Measurements from ENCODE around the gene CD83. TPM values are rescaled to one million over a fixed set of nuclear protein-coding genes. Genes with fewer than 3 reads are reported as not detected.
A peak's percentile ranks its signal among the peaks of the same experiment; 100 is the strongest.

The CD83 gene
- total RNA-seq, 1 experiment from 2014 or later: 15.2 TPM

- no peak for DNase-seq
- CTCF ChIA-PET: interaction anchor here (1.9 kb wide), 1 partner anchor 17 kb away, joined by 5 read pairs; no protein-coding TSS in a partner anchor
- H2AFZ ChIP-seq (ENCODE audit: low read length): no peak overlapping the region
- H3K4me1 ChIP-seq (ENCODE audit: insufficient read depth, low read length): no peaks in the 10 kb centered on the region
- H3K4me2 ChIP-seq (ENCODE audit: low read length): no peak overlapping the region
- intact Hi-C loops (cut with micrococcal nuclease): no loop called here
- H3K27me3 ChIP-seq (ENCODE audit: low read length): no peaks in the 10 kb centered on the region
- no peaks in the 10 kb centered on the region for H3K36me3 ChIP-seq (ENCODE audit: low read depth, low read length)
- H3K27ac ChIP-seq (ENCODE audit: low read length): no peak overlapping the region
- H3F3A ChIP-seq (ENCODE audit: low read length, unreplicated experiment): no peaks in the 10 kb centered on the region
- ATAC-seq: no peak
- H3K9me3 ChIP-seq (ENCODE audit: low read length): no peaks in the 10 kb centered on the region
- H4K20me1 ChIP-seq (ENCODE audit: low read length): no peaks in the 10 kb centered on the region
- no TSS peak for BruUV-seq (replicated peaks)
- no peak for TF ChIP-seq EZH2 (IDR thresholded peaks at IDR 0.05; ENCODE audit: low read length, unreplicated experiment)
- TF ChIP-seq CTCF (conservative IDR thresholded peaks at IDR 0.05; ENCODE audit: low read depth, low read length): no peak
- no peak for TF ChIP-seq EZH2phosphoT487 (IDR thresholded peaks at IDR 0.05; ENCODE audit: borderline replicate concordance, low read length)
- H3K9me2 ChIP-seq (replicated peaks; ENCODE audit: low read length): no peaks in the 10 kb centered on the region
- no peak overlapping the region for H3K4me3 ChIP-seq (ENCODE audit: low read length)
- POLR2A ChIA-PET (ENCODE audit: unreplicated experiment): interaction anchor here (0.6 to 0.7 kb wide), 2 partner anchors 332 to 567 kb away, joined by 3 to 5 read pairs; no protein-coding TSS in a partner anchor
- H3K79me2 ChIP-seq (ENCODE audit: low read length): no peaks in the 10 kb centered on the region
- no peak overlapping the region for H3K9ac ChIP-seq (ENCODE audit: low read length)
These were observed 29.0 kb downstream of the CD83 start for GRCh38 chr6:14146506-14147096.

GRCh38 chr6:14147891-14148290 is 30.3 kb downstream of the CD83 start:
- H3K9me3 ChIP-seq (ENCODE audit: low read length): no peaks in the 10 kb centered on the region
- no peaks in the 10 kb centered on the region for H3F3A ChIP-seq (ENCODE audit: low read length, unreplicated experiment)
- no peaks in the 10 kb centered on the region for H3K79me2 ChIP-seq (ENCODE audit: low read length)
- peak; percentile 31 for DNase-seq
- H2AFZ ChIP-seq (ENCODE audit: low read length): no peak overlapping the region
- ATAC-seq: no peak
- no peak overlapping the region for H3K4me3 ChIP-seq (ENCODE audit: low read length)
- no peaks in the 10 kb centered on the region for H3K27me3 ChIP-seq (ENCODE audit: low read length)
- ChIA-PET POLR2A (ENCODE audit: unreplicated experiment) (no interaction called here), CTCF (no interaction called here)
- H3K4me2 ChIP-seq (ENCODE audit: low read length): no peak overlapping the region
- H3K9ac ChIP-seq (ENCODE audit: low read length): no peak overlapping the region
- H3K4me1 ChIP-seq (ENCODE audit: insufficient read depth, low read length): no peaks in the 10 kb centered on the region
- no peak overlapping the region for H3K27ac ChIP-seq (ENCODE audit: low read length)
- intact Hi-C loops (cut with micrococcal nuclease): no loop called here
- no peaks in the 10 kb centered on the region for H3K36me3 ChIP-seq (ENCODE audit: low read depth, low read length)
- TF ChIP-seq EZH2phosphoT487 (IDR thresholded peaks at IDR 0.05; ENCODE audit: borderline replicate concordance, low read length): no peak
- TF ChIP-seq CTCF (conservative IDR thresholded peaks at IDR 0.05; ENCODE audit: low read depth, low read length): no peak
- no peak for TF ChIP-seq EZH2 (IDR thresholded peaks at IDR 0.05; ENCODE audit: low read length, unreplicated experiment)
- H3K9me2 ChIP-seq (replicated peaks; ENCODE audit: low read length): no peaks in the 10 kb centered on the region
- H4K20me1 ChIP-seq (ENCODE audit: low read length): no peaks in the 10 kb centered on the region
- BruUV-seq (replicated peaks): no TSS peak

GRCh38 chr6:14148471-14148870 is 30.9 kb downstream of the CD83 start:
- intact Hi-C loops (cut with micrococcal nuclease): no loop called here
- no peaks in the 10 kb centered on the region for H3F3A ChIP-seq (ENCODE audit: low read length, unreplicated experiment)
- H3K4me3 ChIP-seq (ENCODE audit: low read length): no peak overlapping the region
- H3K27me3 ChIP-seq (ENCODE audit: low read length): no peaks in the 10 kb centered on the region
- no peaks in the 10 kb centered on the region for H3K9me2 ChIP-seq (replicated peaks; ENCODE audit: low read length)
- ChIA-PET CTCF (no interaction called here), POLR2A (ENCODE audit: unreplicated experiment) (interaction anchor here (0.6 kb wide), 1 partner anchor 329 kb away, joined by 18 read pairs; no protein-coding TSS in a partner anchor)
- H3K36me3 ChIP-seq (ENCODE audit: low read depth, low read length): no peaks in the 10 kb centered on the region
- ATAC-seq (no peak), DNase-seq (no peak)
- H3K4me2 ChIP-seq (ENCODE audit: low read length): no peak overlapping the region
- no peak for TF ChIP-seq EZH2 (IDR thresholded peaks at IDR 0.05; ENCODE audit: low read length, unreplicated experiment)
- TF ChIP-seq CTCF (conservative IDR thresholded peaks at IDR 0.05; ENCODE audit: low read depth, low read length): no peak
- no peak for TF ChIP-seq EZH2phosphoT487 (IDR thresholded peaks at IDR 0.05; ENCODE audit: borderline replicate concordance, low read length)
- no peaks in the 10 kb centered on the region for H3K9me3 ChIP-seq (ENCODE audit: low read length)
- H3K4me1 ChIP-seq (ENCODE audit: insufficient read depth, low read length): no peaks in the 10 kb centered on the region
- H3K27ac ChIP-seq (ENCODE audit: low read length): no peak overlapping the region
- H3K79me2 ChIP-seq (ENCODE audit: low read length): no peaks in the 10 kb centered on the region
- no peak overlapping the region for H3K9ac ChIP-seq (ENCODE audit: low read length)
- no peak overlapping the region for H2AFZ ChIP-seq (ENCODE audit: low read length)
- H4K20me1 ChIP-seq (ENCODE audit: low read length): no peaks in the 10 kb centered on the region
- no TSS peak for BruUV-seq (replicated peaks)
